NCI-H446 treated with DMSO at 0.1 percent for 48 hours (cell line): ENCODE measurements around the gene GRIK4.

ENCODE experiments used
- DNase-seq: peaks from one replicate; lab custom pipeline; 2025; lab: John Stamatoyannopoulos, UW

Gene GRIK4

GRCh38 chr11:120950880-120951279, 439.3 kb downstream of the GRIK4 start:
- DNase-seq, result no peak

GRCh38 chr11:120952461-120953434, 441.2 kb downstream of the GRIK4 start:
- DNase-seq, result peak; percentile 94

- no peak for DNase-seq
These were observed 442.8 kb downstream of the GRIK4 start for GRCh38 chr11:120954381-120954780.

GRCh38 chr11:120956710-120957495, 445.4 kb downstream of the GRIK4 start:
- DNase-seq, result no peak

- no peak for DNase-seq
These were observed 446.6 kb downstream of the GRIK4 start for GRCh38 chr11:120958185-120958584.

- DNase-seq, result peak; percentile 11
These were observed 447.6 kb downstream of the GRIK4 start for GRCh38 chr11:120959189-120959588.

- DNase-seq, result no peak
These were observed 453.3 kb downstream of the GRIK4 start for GRCh38 chr11:120964857-120965256.

- DNase-seq, result no peak
These were observed 455.3 kb downstream of the GRIK4 start for GRCh38 chr11:120966840-120967239.

- DNase-seq, result no peak
These were observed 458.4 kb downstream of the GRIK4 start for GRCh38 chr11:120969993-120970392.

- DNase-seq, result no peak
These were observed 460.3 kb downstream of the GRIK4 start for GRCh38 chr11:120971825-120972224.

- DNase-seq, result no peak
These were observed 461.1 kb downstream of the GRIK4 start for GRCh38 chr11:120972621-120973020.

- DNase-seq, result peak; percentile 88
These were observed 462.0 kb downstream of the GRIK4 start for GRCh38 chr11:120973501-120973900.

- DNase-seq, result peak; percentile 5
These were observed 462.9 kb downstream of the GRIK4 start for GRCh38 chr11:120974466-120974865.

- DNase-seq, result no peak
These were observed 463.4 kb downstream of the GRIK4 start for GRCh38 chr11:120974965-120975364.

GRCh38 chr11:120977266-120978137, 466.0 kb downstream of the GRIK4 start:
- peak; percentile 90 for DNase-seq

- DNase-seq, result no peak
These were observed 467.2 kb downstream of the GRIK4 start for GRCh38 chr11:120978701-120979100.

GRCh38 chr11:120985718-120986569, 474.4 kb downstream of the GRIK4 start:
- no peak for DNase-seq

GRCh38 chr11:120988603-120989002, 477.1 kb downstream of the GRIK4 start:
- DNase-seq, result no peak

- DNase-seq, result no peak
These were observed 480.5 kb downstream of the GRIK4 start for GRCh38 chr11:120991830-120992686.
